Heart left ventricle (tissue), 13 donors: ENCODE data around the gene ANO2.

Source experiments
- POLR2A ChIP-seq, 2 donors: fragments of 450-650 bp; IDR thresholded peaks; one replicate each; pipeline ENCODE4 v1.6.1; 2017; ENCODE audit warnings: antibody characterized with exemption in 2 of 2, mild to moderate bottlenecking in 2 of 2, moderate library complexity in 2 of 2
- TF ChIP-seq, protein P1 (sequence below), 12 donors: fragments of 200-600 bp; sonication (generic) in 4 of 12; IDR thresholded peaks; one replicate each; pipeline versions ENCODE4 v1.5.0 to v1.8.0; 2018 to 2022; ENCODE audit warnings: antibody characterized with exemption in 12 of 12, mild to moderate bottlenecking in 5 of 12
- donor health status: ischemic (EF 13 %, LVEDD 7.1; RV severe dilation, severe dysfunction).
- donor health status: DM: no; HTN: yes; CAD: no.
- donor health status: DM: no; HTN: no; CAD: no.
- donor health status: ischemic (EF 25% LVEDD 6.9; RV normal size, moderate dysfunction).
- donor health status: ischemic (EF 25% LVEDD 5.7; RV mildly dilated, moderate dysfunction).
- donor health status: ischemic (EF 35%, LVEDD 5.7; RV mildly dilated, moderate dysfunction).
- donor health status: nonischemic (EF 11% LVEDD 7.7; RV severe dilation, severe dysfunction).
- donor health status: DM: yes; HTN: yes; CAD: no.
- donor health status: PGD.
- donor health status: ischemic (EF 29% LVEDD 5.4; RV normal size, mild dysfunction).
- donor health status: nonischemic (EF 23%, LVEDD 6.1; RV moderate dilation, normal function).

GRCh38 chr12:5715021-5715420, 230.0 kb downstream of the ANO2 start:
- TF ChIP-seq, protein P1, sequence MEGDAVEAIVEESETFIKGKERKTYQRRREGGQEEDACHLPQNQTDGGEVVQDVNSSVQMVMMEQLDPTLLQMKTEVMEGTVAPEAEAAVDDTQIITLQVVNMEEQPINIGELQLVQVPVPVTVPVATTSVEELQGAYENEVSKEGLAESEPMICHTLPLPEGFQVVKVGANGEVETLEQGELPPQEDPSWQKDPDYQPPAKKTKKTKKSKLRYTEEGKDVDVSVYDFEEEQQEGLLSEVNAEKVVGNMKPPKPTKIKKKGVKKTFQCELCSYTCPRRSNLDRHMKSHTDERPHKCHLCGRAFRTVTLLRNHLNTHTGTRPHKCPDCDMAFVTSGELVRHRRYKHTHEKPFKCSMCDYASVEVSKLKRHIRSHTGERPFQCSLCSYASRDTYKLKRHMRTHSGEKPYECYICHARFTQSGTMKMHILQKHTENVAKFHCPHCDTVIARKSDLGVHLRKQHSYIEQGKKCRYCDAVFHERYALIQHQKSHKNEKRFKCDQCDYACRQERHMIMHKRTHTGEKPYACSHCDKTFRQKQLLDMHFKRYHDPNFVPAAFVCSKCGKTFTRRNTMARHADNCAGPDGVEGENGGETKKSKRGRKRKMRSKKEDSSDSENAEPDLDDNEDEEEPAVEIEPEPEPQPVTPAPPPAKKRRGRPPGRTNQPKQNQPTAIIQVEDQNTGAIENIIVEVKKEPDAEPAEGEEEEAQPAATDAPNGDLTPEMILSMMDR (IDR thresholded peaks at IDR 0.05) = no peak
- no peak for TF ChIP-seq POLR2A (IDR thresholded peaks at IDR 0.05)
